ENCODE data around the gene ADAM33. TPM values are rescaled to one million over a fixed set of nuclear protein-coding genes. Genes with fewer than 3 reads are reported as not detected.

ADAM33 gene
- total RNA-seq, 1 experiment from 2014 or later = not detected

- POLR2A ChIA-PET (ENCODE audit: low non-redundant PET) = no interaction called here
- Histone ChIP-seq H3K4me3 (ENCODE audit: low read depth, low read length, poor library complexity, severe bottlenecking) (no peak overlapping the region), H3K27ac (ENCODE audit: low read depth, low read length, poor library complexity, severe bottlenecking) (no peak overlapping the region), H3K9me3 (ENCODE audit: low read depth, low read length, poor library complexity, severe bottlenecking) (no peaks in the 10 kb centered on the region), H3K27me3 (replicated peaks; ENCODE audit: insufficient read depth, low read depth, low read length, poor library complexity) (peaks cover 36% of the 10 kb centered on the region), H3K36me3 (ENCODE audit: insufficient read depth, low read length, poor library complexity, severe bottlenecking) (no peaks in the 10 kb centered on the region), H3K4me1 (ENCODE audit: insufficient read depth, low read length, poor library complexity, severe bottlenecking) (peaks cover 9% of the 10 kb centered on the region)
- no TSS peak for BruUV-seq (replicated peaks)
- CTCF ChIA-PET = no interaction called here
- intact Hi-C loops (cut with micrococcal nuclease; ENCODE audit: unreplicated experiment) = no loop called here
- no peak for DNase-seq (ENCODE audit: low spot score)
- no peak for TF ChIP-seq EZH2 (IDR thresholded peaks at IDR 0.05; ENCODE audit: borderline replicate concordance, low read depth, low read length, poor library complexity, severe bottlenecking)
- TF ChIP-seq, protein P1, sequence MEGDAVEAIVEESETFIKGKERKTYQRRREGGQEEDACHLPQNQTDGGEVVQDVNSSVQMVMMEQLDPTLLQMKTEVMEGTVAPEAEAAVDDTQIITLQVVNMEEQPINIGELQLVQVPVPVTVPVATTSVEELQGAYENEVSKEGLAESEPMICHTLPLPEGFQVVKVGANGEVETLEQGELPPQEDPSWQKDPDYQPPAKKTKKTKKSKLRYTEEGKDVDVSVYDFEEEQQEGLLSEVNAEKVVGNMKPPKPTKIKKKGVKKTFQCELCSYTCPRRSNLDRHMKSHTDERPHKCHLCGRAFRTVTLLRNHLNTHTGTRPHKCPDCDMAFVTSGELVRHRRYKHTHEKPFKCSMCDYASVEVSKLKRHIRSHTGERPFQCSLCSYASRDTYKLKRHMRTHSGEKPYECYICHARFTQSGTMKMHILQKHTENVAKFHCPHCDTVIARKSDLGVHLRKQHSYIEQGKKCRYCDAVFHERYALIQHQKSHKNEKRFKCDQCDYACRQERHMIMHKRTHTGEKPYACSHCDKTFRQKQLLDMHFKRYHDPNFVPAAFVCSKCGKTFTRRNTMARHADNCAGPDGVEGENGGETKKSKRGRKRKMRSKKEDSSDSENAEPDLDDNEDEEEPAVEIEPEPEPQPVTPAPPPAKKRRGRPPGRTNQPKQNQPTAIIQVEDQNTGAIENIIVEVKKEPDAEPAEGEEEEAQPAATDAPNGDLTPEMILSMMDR (conservative IDR thresholded peaks at IDR 0.05; ENCODE audit: low read depth, low read length) = 0 out of 2 replicates have a peak, but pooled peaks have one; percentile 9
These were observed 22.1 kb downstream of the ADAM33 start for GRCh38 chr20:3659492-3660261.

GRCh38 chr20:3658716-3659491, 22.9 kb downstream of the ADAM33 start:
- no peaks in the 10 kb centered on the region for H3K36me3 ChIP-seq (ENCODE audit: insufficient read depth, low read length, poor library complexity, severe bottlenecking)
- H3K9me3 ChIP-seq (ENCODE audit: low read depth, low read length, poor library complexity, severe bottlenecking) = no peaks in the 10 kb centered on the region
- TF ChIP-seq EZH2 (IDR thresholded peaks at IDR 0.05; ENCODE audit: borderline replicate concordance, low read depth, low read length, poor library complexity, severe bottlenecking) = no peak
- TF ChIP-seq, protein P1 (conservative IDR thresholded peaks at IDR 0.05; ENCODE audit: low read depth, low read length) = no peak
- H3K4me1 ChIP-seq (ENCODE audit: insufficient read depth, low read length, poor library complexity, severe bottlenecking) = peaks cover 9% of the 10 kb centered on the region
- peaks cover 36% of the 10 kb centered on the region for H3K27me3 ChIP-seq (replicated peaks; ENCODE audit: insufficient read depth, low read depth, low read length, poor library complexity)
- DNase-seq (ENCODE audit: low spot score) = no peak
- ChIA-PET CTCF (no interaction called here), POLR2A (ENCODE audit: low non-redundant PET) (no interaction called here)
- intact Hi-C loops (cut with micrococcal nuclease; ENCODE audit: unreplicated experiment) = no loop called here
- H3K4me3 ChIP-seq (ENCODE audit: low read depth, low read length, poor library complexity, severe bottlenecking) = no peak overlapping the region
- BruUV-seq (replicated peaks) = no TSS peak
- no peak overlapping the region for H3K27ac ChIP-seq (ENCODE audit: low read depth, low read length, poor library complexity, severe bottlenecking)

GRCh38 chr20:3658019-3658715, 23.6 kb downstream of the ADAM33 start:
- H3K36me3 ChIP-seq (ENCODE audit: insufficient read depth, low read length, poor library complexity, severe bottlenecking) = no peaks in the 10 kb centered on the region
- H3K9me3 ChIP-seq (ENCODE audit: low read depth, low read length, poor library complexity, severe bottlenecking) = no peaks in the 10 kb centered on the region
- peaks cover 9% of the 10 kb centered on the region for H3K4me1 ChIP-seq (ENCODE audit: insufficient read depth, low read length, poor library complexity, severe bottlenecking)
- H3K27me3 ChIP-seq (replicated peaks; ENCODE audit: insufficient read depth, low read depth, low read length, poor library complexity) = peaks cover 36% of the 10 kb centered on the region
- no peak for TF ChIP-seq EZH2 (IDR thresholded peaks at IDR 0.05; ENCODE audit: borderline replicate concordance, low read depth, low read length, poor library complexity, severe bottlenecking)
- TF ChIP-seq, protein P1 (conservative IDR thresholded peaks at IDR 0.05; ENCODE audit: low read depth, low read length) = no peak
- BruUV-seq (replicated peaks) = no TSS peak
- DNase-seq (ENCODE audit: low spot score) = no peak
- ChIA-PET POLR2A (ENCODE audit: low non-redundant PET) (no interaction called here), CTCF (no interaction called here)
- no peak overlapping the region for H3K4me3 ChIP-seq (ENCODE audit: low read depth, low read length, poor library complexity, severe bottlenecking)
- no peak overlapping the region for H3K27ac ChIP-seq (ENCODE audit: low read depth, low read length, poor library complexity, severe bottlenecking)
- intact Hi-C loops (cut with micrococcal nuclease; ENCODE audit: unreplicated experiment) = no loop called here

All from A673 (cell line).